Smooth muscle cell of trachea (primary cell): ENCODE measurements around the gene GPR85. TPM values are rescaled to one million over a fixed set of nuclear protein-coding genes. Genes with fewer than 3 reads are reported as not detected.

Source experiments
- total RNA-seq: library from RNA; depleted of rRNA; stranded (reverse); fragments of >200 nt; gene quantifications from 2 replicates; pipeline ENCODE4 v1.2.1, GENCODE V29; 2014

Gene GPR85, protein sequence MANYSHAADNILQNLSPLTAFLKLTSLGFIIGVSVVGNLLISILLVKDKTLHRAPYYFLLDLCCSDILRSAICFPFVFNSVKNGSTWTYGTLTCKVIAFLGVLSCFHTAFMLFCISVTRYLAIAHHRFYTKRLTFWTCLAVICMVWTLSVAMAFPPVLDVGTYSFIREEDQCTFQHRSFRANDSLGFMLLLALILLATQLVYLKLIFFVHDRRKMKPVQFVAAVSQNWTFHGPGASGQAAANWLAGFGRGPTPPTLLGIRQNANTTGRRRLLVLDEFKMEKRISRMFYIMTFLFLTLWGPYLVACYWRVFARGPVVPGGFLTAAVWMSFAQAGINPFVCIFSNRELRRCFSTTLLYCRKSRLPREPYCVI
- total RNA-seq = 1.5 and 1.9 TPM in 2 replicates

DNA sequence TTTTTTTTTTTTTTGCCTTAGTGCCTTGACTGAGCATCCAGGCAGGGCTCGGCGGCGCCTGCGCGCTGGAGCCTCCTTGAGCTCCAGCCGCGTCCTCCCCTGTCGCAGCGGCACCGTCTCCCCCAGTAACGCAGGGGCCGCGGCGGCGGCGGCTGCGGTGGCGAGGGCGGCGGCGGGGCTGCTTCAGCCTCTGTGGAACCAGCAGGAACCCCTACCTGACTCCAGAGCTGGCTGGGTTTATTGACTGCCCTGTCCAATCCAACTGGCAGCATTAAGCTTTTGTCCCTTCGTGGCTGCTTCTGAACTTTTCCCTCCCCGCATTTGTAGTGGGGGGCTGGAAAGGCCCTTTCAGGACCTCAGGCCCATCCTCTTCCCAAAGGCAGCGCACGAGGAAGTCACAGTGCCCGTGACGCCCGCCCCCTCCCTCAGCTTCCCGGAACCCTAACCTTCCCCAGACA is at the start of gene GPR85:
Gene GPR85, minus strand, starts transcription at position 397 of the 458 bp plus-strand sequence. CDS start 2,106 bp downstream, outside the sequence.

GRCh38 chr7:113118074-113118959 is 31.7 kb upstream of the GPR85 start, which contains the start of gene SMIM30:
Gene SMIM30 (minus strand): TSS chr7:113118554. CDS start chr7:113117578, 976 bp downstream.

Other genes starting within 250 kb of the GPR85 start
- gene SMIM30, start 31.7 kb upstream of the GPR85 start, total RNA-seq = 50.8 and 98.2 TPM in 2 replicates